RCC 7860 (cell line): ENCODE results near the gene RAB31.
"Not testable (repeated sequence)": the region's sequence is repeated elsewhere in the genome, so short reads cannot be mapped to it uniquely, and the experiment has no call there.

Source experiments
- DNase-seq: peaks from one replicate; pipeline ENCODE4 v3.0.0-alpha.2; 2015; ENCODE audit warnings: low spot score
- FAIRE-seq: peaks from 2 replicates; lab custom pipeline; 2012; peaks lifted over from hg19 to GRCh38; lab: Jason Lieb, UNC

Gene RAB31

GRCh38 chr18:9854801-9855676, 146.9 kb downstream of the RAB31 start:
- FAIRE-seq (no peak), DNase-seq (no peak)

- FAIRE-seq (peak; percentile 76), DNase-seq (peak; percentile 56)
Observed at GRCh38 chr18:9855681-9856080, 147.6 kb downstream of the RAB31 start.

GRCh38 chr18:9856092-9856491, 148.0 kb downstream of the RAB31 start:
- no peak for FAIRE-seq
- no peak for DNase-seq

- not testable (repeated sequence) for DNase-seq, FAIRE-seq
Observed at GRCh38 chr18:9857479-9857998, 149.4 kb downstream of the RAB31 start.

- DNase-seq, result no peak
- FAIRE-seq, result peak; percentile 39
Observed at GRCh38 chr18:9858642-9859041, 150.5 kb downstream of the RAB31 start.

- no peak for DNase-seq
- no peak for FAIRE-seq
Observed at GRCh38 chr18:9859232-9859631, 151.1 kb downstream of the RAB31 start.

- FAIRE-seq (no peak), DNase-seq (no peak)
Observed at GRCh38 chr18:9860682-9861081, 152.6 kb downstream of the RAB31 start.

GRCh38 chr18:9861157-9861556, 153.1 kb downstream of the RAB31 start:
- FAIRE-seq, result no peak
- no peak for DNase-seq

GRCh38 chr18:9861933-9862332, 153.8 kb downstream of the RAB31 start:
- no peak for FAIRE-seq
- no peak for DNase-seq

GRCh38 chr18:9862686-9863085, 154.6 kb downstream of the RAB31 start:
- DNase-seq, result no peak
- no peak for FAIRE-seq

- DNase-seq, result no peak
Observed at GRCh38 chr18:9863282-9863681, 155.2 kb downstream of the RAB31 start.

GRCh38 chr18:9865764-9866490, 157.8 kb downstream of the RAB31 start:
- DNase-seq (no peak), FAIRE-seq (no peak)

More at GRCh38 chr18:9863282-9863681, 155.2 kb downstream of the RAB31 start:
- FAIRE-seq, result no peak

- DNase-seq (no peak), FAIRE-seq (no peak)
Observed at GRCh38 chr18:9866627-9867026, 158.5 kb downstream of the RAB31 start.

GRCh38 chr18:9867071-9867594, 159.0 kb downstream of the RAB31 start:
- DNase-seq (no peak), FAIRE-seq (no peak)

GRCh38 chr18:9868857-9869714, 161.0 kb downstream of the RAB31 start:
- DNase-seq (no peak), FAIRE-seq (no peak)

- DNase-seq (peak; percentile 69), FAIRE-seq (no peak)
Observed at GRCh38 chr18:9869715-9870430, 161.8 kb downstream of the RAB31 start.

- DNase-seq (no peak), FAIRE-seq (no peak)
Observed at GRCh38 chr18:9870431-9871008, 162.4 kb downstream of the RAB31 start.

GRCh38 chr18:9871244-9871746, 163.2 kb downstream of the RAB31 start:
- DNase-seq, result no peak
- no peak for FAIRE-seq

- DNase-seq, result no peak
- FAIRE-seq, result no peak
Observed at GRCh38 chr18:9872823-9873222, 164.7 kb downstream of the RAB31 start.
